ENCODE data around the gene TFF1.

- TF ChIP-seq GATA2 (IDR thresholded peaks at IDR 0.05; ENCODE audit: low read depth, low read length) (no peak), GATA3 (IDR thresholded peaks at IDR 0.05; ENCODE audit: low read depth, low read length) (no peak)
These were observed 37.4 kb upstream of the TFF1 start, which contains the start of gene UBASH3A for GRCh38 chr21:42403611-42404231.
